C4-2B (cell line): Measurements from ENCODE around the gene RET.

Experiments used
- H3K27ac ChIP-seq: fragments of 450-650 bp; 2 replicates; pipeline ENCODE4 v1.5.1; 2017
- ZFX ChIP-seq: fragments of 450-650 bp; IDR thresholded peaks from 2 replicates; pipeline ENCODE4 v1.6.1; 2017
- TF ChIP-seq, protein P1 (sequence below): fragments of 450-650 bp; conservative IDR thresholded peaks from 2 replicates; pipeline ENCODE4 v1.5.1; 2017; ENCODE audit warnings: mild to moderate bottlenecking

RET gene

DNA sequence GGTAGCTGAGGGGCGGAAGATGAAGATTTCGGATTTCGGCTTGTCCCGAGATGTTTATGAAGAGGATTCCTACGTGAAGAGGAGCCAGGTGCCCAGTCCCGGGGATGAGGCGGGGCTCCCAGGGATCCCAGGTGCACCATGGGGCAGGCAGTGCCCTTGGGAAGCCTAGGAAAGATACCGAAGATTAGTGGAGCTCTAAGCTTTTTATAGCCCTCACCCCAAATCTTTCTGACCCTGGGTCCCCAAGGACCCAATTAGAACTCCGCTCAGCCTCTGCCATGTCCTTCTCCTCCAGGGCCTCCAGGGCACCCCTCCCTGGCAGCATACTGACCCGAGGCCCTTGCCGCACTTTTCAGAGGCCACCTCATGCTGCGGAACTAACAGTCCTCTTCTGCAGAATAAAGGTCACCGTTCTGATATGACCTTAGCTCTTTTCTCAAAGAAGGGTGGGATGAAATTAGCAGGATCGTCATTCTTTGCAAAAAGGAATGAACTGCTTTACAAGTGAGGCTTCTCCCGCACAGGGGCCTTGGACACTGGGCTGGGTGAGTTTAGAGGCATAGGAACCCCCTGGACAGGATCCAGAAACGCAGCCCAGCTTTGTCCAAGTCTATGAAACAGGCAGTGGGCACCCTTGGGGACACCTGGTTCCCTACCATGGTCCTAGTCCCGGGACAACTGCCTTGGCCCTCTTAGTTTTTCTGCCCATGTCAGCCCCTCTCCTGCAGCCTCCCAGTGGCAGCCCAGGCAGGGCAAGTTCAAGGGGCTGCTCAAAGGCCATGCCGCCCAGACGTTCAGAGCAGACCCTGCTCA, 43.5 kb downstream of the RET start:
- TF ChIP-seq, protein P1, sequence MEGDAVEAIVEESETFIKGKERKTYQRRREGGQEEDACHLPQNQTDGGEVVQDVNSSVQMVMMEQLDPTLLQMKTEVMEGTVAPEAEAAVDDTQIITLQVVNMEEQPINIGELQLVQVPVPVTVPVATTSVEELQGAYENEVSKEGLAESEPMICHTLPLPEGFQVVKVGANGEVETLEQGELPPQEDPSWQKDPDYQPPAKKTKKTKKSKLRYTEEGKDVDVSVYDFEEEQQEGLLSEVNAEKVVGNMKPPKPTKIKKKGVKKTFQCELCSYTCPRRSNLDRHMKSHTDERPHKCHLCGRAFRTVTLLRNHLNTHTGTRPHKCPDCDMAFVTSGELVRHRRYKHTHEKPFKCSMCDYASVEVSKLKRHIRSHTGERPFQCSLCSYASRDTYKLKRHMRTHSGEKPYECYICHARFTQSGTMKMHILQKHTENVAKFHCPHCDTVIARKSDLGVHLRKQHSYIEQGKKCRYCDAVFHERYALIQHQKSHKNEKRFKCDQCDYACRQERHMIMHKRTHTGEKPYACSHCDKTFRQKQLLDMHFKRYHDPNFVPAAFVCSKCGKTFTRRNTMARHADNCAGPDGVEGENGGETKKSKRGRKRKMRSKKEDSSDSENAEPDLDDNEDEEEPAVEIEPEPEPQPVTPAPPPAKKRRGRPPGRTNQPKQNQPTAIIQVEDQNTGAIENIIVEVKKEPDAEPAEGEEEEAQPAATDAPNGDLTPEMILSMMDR, result no peak
- no peak for TF ChIP-seq ZFX
- no peak overlapping the region for H3K27ac ChIP-seq

DNA sequence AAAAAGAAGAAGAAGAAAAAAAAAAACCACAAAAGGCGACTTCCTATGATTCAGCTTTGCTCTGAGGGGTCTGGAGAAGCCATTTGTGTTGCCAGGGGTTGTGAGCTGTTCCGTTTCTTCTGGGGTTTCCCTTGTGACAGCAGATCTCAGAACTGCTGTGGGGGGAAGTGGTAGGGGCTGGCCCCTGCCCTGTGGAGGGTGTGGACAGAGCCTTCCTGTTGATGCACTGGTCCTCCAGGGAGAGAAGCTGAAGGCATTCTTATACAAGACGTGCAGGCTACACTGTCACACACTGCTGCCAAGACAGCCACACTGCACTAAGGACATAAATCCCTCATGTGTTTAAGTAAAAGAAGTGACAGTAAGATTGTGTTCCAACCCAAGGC, 44.1 kb downstream of the RET start:
- TF ChIP-seq ZFX, result no peak
- TF ChIP-seq, protein P1, result no peak
- H3K27ac ChIP-seq, result no peak overlapping the region

DNA sequence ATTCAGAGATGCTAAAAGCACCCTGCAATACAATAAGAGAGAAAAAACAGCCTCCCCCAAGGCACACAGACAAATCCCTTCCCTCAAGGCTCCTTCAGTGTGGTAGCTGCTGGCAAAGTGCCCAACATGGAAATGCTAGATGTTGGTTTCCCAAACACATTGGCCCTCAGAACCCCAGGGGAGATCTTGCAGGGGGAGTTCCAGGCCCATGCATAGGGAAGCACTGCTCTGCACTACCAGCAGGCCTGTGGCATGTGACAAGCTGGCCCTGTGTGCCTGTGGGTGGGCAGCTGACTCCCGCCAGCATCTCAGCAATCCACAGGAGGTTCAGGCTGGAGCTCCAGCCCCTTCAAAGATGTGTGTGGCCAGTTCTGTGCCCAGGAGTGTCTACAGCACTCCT, 44.6 kb downstream of the RET start:
- TF ChIP-seq, protein P1, result no peak
- no peak for TF ChIP-seq ZFX
- no peak overlapping the region for H3K27ac ChIP-seq

DNA sequence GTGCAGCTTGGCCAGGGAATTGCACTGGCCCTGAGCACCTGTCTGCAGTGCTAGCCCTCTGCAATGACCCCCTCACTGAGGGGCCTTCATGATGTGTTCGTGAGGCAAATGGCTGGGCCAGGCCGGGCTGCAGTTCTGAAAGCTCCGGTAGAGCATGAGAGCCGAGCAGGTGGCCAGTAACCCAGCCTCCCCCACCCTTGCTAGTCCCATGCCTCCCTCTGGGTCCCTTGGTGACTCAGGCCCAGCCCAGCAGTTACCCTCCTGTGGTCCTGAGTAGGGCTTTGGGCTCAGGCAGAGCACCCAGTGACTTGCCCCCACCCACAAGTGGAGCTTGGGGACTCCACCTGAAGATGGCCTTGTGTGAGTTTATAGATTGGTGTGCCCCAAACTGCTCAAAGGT, 45.2 kb downstream of the RET start:
- H3K27ac ChIP-seq, result no peak overlapping the region
- no peak for TF ChIP-seq ZFX
- TF ChIP-seq, protein P1, result no peak

DNA sequence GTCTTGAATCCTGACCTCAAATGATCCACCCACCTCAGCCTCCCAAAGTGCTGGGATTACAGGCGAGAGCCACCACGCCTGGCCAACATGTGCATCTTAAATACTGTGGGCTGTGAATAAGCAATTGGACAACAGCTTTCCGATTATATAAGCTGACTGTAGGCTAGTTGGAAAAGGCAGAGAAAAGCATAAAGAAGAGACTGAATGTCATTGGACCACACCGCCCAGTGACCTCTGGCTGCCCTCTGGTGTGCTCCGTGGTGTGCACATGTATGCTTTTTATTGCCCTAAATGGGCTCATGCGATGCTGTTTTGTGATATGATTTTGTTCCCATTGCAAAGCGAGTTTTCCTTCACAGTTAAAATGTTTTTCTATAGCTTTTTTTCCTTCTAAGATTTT, 46.0 kb downstream of the RET start:
- H3K27ac ChIP-seq, result no peak overlapping the region
- TF ChIP-seq, protein P1, result no peak
- no peak for TF ChIP-seq ZFX

DNA sequence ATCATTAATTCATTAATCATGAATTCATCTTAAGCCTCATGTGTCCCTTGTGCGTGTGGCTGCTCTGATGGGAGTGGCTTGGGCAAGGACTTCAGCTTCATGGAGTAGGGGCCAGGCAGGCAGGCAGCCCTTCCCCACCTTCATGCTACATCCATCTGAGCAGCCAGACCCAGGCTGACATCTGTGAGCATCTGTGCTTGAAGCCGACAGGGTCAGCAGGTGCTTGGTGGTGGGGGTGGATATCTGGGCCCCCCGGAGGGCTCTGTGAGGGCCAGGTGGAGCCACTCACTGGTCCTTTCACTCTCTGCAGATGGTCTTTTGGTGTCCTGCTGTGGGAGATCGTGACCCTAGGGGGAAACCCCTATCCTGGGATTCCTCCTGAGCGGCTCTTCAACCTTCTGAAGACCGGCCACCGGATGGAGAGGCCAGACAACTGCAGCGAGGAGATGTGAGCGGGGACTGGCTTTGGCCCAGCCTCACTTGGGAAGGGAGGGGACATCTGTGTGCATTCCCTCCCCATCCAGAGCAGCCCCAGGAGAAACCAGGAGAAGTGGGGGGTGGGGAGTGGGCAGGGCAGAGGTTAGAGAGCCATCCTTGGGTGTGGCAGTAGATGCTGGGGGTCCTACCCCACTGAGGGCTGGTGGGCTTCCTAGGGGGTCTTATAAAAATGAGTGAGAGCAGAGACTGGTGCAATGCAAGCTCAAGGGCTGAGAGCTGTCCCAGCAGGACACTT, 46.7 kb downstream of the RET start:
- H3K27ac ChIP-seq, result no peak overlapping the region
- TF ChIP-seq, protein P1, result no peak
- no peak for TF ChIP-seq ZFX

DNA sequence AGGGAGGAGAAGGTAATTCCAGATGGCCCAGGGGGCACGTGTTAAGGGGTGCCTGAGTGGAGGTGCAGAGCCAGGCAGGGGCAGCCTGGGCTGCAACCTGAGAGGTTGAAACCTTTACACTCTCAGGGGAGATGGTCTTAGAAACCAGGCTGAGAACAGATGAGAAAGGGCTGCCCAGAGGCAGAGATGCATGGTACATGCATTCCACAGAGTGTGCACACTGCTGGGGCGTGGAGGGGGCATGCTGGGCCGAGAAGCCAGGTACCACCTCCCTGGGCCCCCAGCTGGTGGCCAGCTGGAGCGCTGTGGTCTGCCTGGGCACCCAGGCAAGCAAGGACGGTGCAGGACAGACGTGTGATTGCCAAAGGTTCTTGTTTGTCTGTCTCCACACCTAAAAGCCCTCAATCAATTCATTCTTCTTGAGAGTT, 47.2 kb downstream of the RET start:
- H3K27ac ChIP-seq, result no peak overlapping the region

More for the DNA sequence above, 47.2 kb downstream of the RET start:
- TF ChIP-seq, protein P1, result no peak
- TF ChIP-seq ZFX, result no peak
